B cell (primary cell): ENCODE measurements around the gene FRYL. TPM values are rescaled to one million over a fixed set of nuclear protein-coding genes. Genes with fewer than 3 reads are reported as not detected.

Experiments used
- ATAC-seq: fragments of 200-7000 bp; cut with Tn5 transposase; one replicate; pipeline ENCODE4 v1.10.0; 2021; ENCODE audit warnings: low read depth, mild to moderate bottlenecking, moderate number of reproducible peaks, moderate library complexity
- CTCF ChIA-PET: fragments of 350-600 bp; sonication (Branson Sonifier 250); formaldehyde crosslinking; loops from one replicate; lab custom pipeline; 2021; ENCODE audit warnings: antibody characterized with exemption, inconsistent platforms; lab: Charles Lee
- POLR2A ChIA-PET: fragments of 350-600 bp; sonication (Branson Sonifier 250); formaldehyde crosslinking; loops from one replicate; lab custom pipeline; 2021; ENCODE audit warnings: antibody characterized with exemption; lab: Charles Lee
- DNase-seq: peaks from one replicate; pipeline ENCODE4 v3.0.0; 2013
- H2AFZ ChIP-seq: 2 replicates; pipeline ENCODE4 v1.6.1; 2012; ENCODE audit warnings: mild to moderate bottlenecking, low read depth, low read length; ENCODE audit not compliant: insufficient read depth, poor library complexity, severe bottlenecking
- H3K27ac ChIP-seq, 2 donors: 1 replicate in 1 of 2; 2 replicates in 1 of 2; pipeline ENCODE4 v1.5.1; 2012 to 2013; ENCODE audit warnings: low read length in 2 of 2, mild to moderate bottlenecking in 2 of 2, moderate library complexity in 1 of 2
- H3K27me3 ChIP-seq, 4 experiments: fragments of 200-600 bp in 1 of 4; sonication (generic) in 1 of 4; replicated peaks in 1 of 4; 1 replicate in 2 of 4; 2 replicates in 2 of 4; pipeline versions ENCODE4 v1.6.1 to v1.7.0; 2013 to 2016; ENCODE audit warnings: low read length in 3 of 4, mild to moderate bottlenecking in 2 of 4, mixed read lengths in 1 of 4, moderate library complexity in 1 of 4; ENCODE audit not compliant: insufficient read depth in 4 of 4, control insufficient read depth in 3 of 4; ENCODE audit errors: control extremely low read depth in 1 of 4
- H3K36me3 ChIP-seq, 2 experiments: replicated peaks in 1 of 2; 1 replicate in 1 of 2; 2 replicates in 1 of 2; pipeline versions ENCODE4 v1.6.1 to v1.7.1; 2013; ENCODE audit warnings: low read length in 1 of 2; ENCODE audit not compliant: insufficient read depth in 2 of 2, control insufficient read depth in 1 of 2; ENCODE audit errors: control extremely low read depth in 1 of 2, extremely low read depth in 1 of 2
- H3K4me1 ChIP-seq, 2 donors: fragments of 200-600 bp in 1 of 2; sonication (generic) in 1 of 2; 1 replicate in 1 of 2; 2 replicates in 1 of 2; pipeline versions ENCODE4 v1.5.1 to v1.6.1; 2013 to 2017; ENCODE audit warnings: low read length in 2 of 2; ENCODE audit not compliant: control insufficient read depth in 2 of 2, insufficient read depth in 2 of 2
- H3K4me2 ChIP-seq: replicated peaks from 2 replicates; pipeline ENCODE3; 2012; ENCODE audit warnings: mild to moderate bottlenecking, low read depth, low read length; ENCODE audit not compliant: poor library complexity, severe bottlenecking
- H3K4me3 ChIP-seq, 5 experiments: fragments of 200-600 bp in 1 of 5; sonication (generic) in 1 of 5; 1 replicate in 3 of 5; 2 replicates in 2 of 5; pipeline versions ENCODE4 v1.5.1 to v1.7.0; 2011 to 2016; ENCODE audit warnings: low read length in 4 of 5, mild to moderate bottlenecking in 4 of 5, low read depth in 2 of 5, control low read depth in 1 of 5, moderate library complexity in 1 of 5; ENCODE audit not compliant: insufficient read depth in 1 of 5; ENCODE audit errors: control extremely low read depth in 1 of 5, extremely low read depth in 1 of 5
- H3K79me2 ChIP-seq: fragments of 200-600 bp; sonication (generic); one replicate; pipeline ENCODE4 v1.6.0; 2016; ENCODE audit warnings: low read length; ENCODE audit not compliant: control insufficient read depth, insufficient read depth
- H3K9ac ChIP-seq: fragments of 200-600 bp; sonication (generic); 2 replicates; pipeline ENCODE4 v1.6.1; 2017; ENCODE audit warnings: mild to moderate bottlenecking, low read length, moderate library complexity
- H3K9me3 ChIP-seq, 3 donors: one replicate each; pipeline versions ENCODE4 v1.6.1 to v1.7.1; 2013; ENCODE audit warnings: low read length in 2 of 3; ENCODE audit not compliant: control insufficient read depth in 2 of 3, insufficient read depth in 1 of 3; ENCODE audit errors: control extremely low read depth in 1 of 3
- H4K20me1 ChIP-seq: 2 replicates; pipeline ENCODE4 v1.6.0; 2012; ENCODE audit warnings: mild to moderate bottlenecking, low read length; ENCODE audit not compliant: insufficient read depth, control insufficient read depth, poor library complexity, severe bottlenecking
- H3K27ac Mint-ChIP-seq: one replicate; pipeline ENCODE4 v1.8.0; 2021; ENCODE audit warnings: mixed read lengths
- H3K27me3 Mint-ChIP-seq: one replicate; pipeline ENCODE4 v1.8.0; 2021; ENCODE audit warnings: mixed read lengths
- H3K4me1 Mint-ChIP-seq: one replicate; pipeline ENCODE4 v1.8.0; 2021; ENCODE audit warnings: mixed read lengths
- H3K4me3 Mint-ChIP-seq: one replicate; pipeline ENCODE4 v1.8.0; 2021; ENCODE audit warnings: mixed read lengths
- H3K9me3 Mint-ChIP-seq: one replicate; pipeline ENCODE4 v1.8.0; 2022; ENCODE audit warnings: mixed read lengths; ENCODE audit not compliant: insufficient read depth
- EZH2 ChIP-seq: IDR thresholded peaks from 2 replicates; pipeline ENCODE4 v1.6.1; 2012; ENCODE audit warnings: borderline replicate concordance, low read depth, mild to moderate bottlenecking, moderate library complexity, low read length; ENCODE audit not compliant: insufficient read depth, poor library complexity, severe bottlenecking
- WGBS: methylation state at CpG from one replicate; pipeline ENCODE4 v1.1.5; 2013; ENCODE audit warnings: missing lambda C conversion rate; ENCODE audit not compliant: insufficient coverage; 5-methylcytosine and 5-hydroxymethylcytosine counted together
- intact Hi-C: fragments of 100-400 bp; cut with micrococcal nuclease; formaldehyde crosslinking; loops from one replicate; pipeline ENCODE4 v1.10.0; 2022
- polyA plus RNA-seq: library from polyadenylated mRNA; depleted of rRNA; stranded (reverse); fragments of >200 nt; gene quantifications from 2 replicates; pipeline ENCODE4 v1.2.3, GENCODE V29; 2012
- total RNA-seq, 2 donors: library from RNA; stranded (reverse); fragments of 120-200 nt in 1 of 2; gene quantifications; 1 replicate in 1 of 2; 2 replicates in 1 of 2; pipeline versions ENCODE4 v1.2.3 to v1.2.4, GENCODE V29; 2013 to 2022
- TF ChIP-seq, protein P1 (sequence below): fragments of 200-600 bp; IDR thresholded peaks from one replicate; pipeline ENCODE4 v1.8.0; 2022; ENCODE audit warnings: antibody characterized with exemption, mild to moderate bottlenecking

The FRYL gene
- total and polyA plus RNA-seq, 2 donors (not counting 1 experiment from before 2014, with no cell fraction given) = 15.5 to 138 TPM

DNA sequence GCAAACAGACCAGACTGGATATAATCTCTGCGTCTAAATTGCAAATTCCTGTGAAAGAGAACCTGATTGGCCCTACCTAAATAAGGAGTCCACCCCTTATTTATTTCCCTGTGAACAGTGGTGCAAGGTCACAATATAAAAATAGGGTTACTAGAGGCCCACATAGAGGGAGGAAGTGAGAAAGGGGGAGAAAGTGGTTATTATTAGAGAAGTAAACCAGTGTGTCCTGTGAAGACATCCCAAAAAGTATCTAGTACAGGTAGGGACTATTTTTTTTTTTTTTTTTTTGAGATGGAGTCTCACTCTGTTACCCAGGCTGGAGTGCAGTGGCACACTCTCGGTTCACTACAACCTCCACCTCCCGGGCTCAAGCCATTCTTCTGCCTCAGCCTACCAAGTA, 15.0 kb upstream of the FRYL start:
- WGBS = no CpG with 5 or more reads among the region's 3 CpGs
- ATAC-seq = no peak
- H3K4me2 ChIP-seq = peak overlapping the region; percentile 47
- intact Hi-C loops = no loop called here
- no peaks in the 10 kb centered on the region for H3K79me2 ChIP-seq
- Mint-ChIP-seq H3K4me3 (no peak overlapping the region), H3K4me1 (peaks cover 30% of the 10 kb centered on the region), H3K27ac (no peak overlapping the region), H3K9me3 (no peaks in the 10 kb centered on the region), H3K27me3 (no peaks in the 10 kb centered on the region)
- peaks cover 24 to 31% of the 10 kb centered on the region in 2 donors for H3K4me1 ChIP-seq
- H3K9me3 ChIP-seq = no peaks in the 10 kb centered on the region
- no peak for TF ChIP-seq EZH2
- TF ChIP-seq, protein P1, sequence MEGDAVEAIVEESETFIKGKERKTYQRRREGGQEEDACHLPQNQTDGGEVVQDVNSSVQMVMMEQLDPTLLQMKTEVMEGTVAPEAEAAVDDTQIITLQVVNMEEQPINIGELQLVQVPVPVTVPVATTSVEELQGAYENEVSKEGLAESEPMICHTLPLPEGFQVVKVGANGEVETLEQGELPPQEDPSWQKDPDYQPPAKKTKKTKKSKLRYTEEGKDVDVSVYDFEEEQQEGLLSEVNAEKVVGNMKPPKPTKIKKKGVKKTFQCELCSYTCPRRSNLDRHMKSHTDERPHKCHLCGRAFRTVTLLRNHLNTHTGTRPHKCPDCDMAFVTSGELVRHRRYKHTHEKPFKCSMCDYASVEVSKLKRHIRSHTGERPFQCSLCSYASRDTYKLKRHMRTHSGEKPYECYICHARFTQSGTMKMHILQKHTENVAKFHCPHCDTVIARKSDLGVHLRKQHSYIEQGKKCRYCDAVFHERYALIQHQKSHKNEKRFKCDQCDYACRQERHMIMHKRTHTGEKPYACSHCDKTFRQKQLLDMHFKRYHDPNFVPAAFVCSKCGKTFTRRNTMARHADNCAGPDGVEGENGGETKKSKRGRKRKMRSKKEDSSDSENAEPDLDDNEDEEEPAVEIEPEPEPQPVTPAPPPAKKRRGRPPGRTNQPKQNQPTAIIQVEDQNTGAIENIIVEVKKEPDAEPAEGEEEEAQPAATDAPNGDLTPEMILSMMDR = no peak
- no peak for DNase-seq
- CTCF ChIA-PET = no interaction called here
- H3K4me3 ChIP-seq = no peak overlapping the region
- H3K36me3 ChIP-seq = no peaks in the 10 kb centered on the region
- H3K27ac ChIP-seq = no peak overlapping the region
- H3K9ac ChIP-seq = peak overlapping the region; percentile 11
- H3K27me3 ChIP-seq = no peaks in the 10 kb centered on the region
- H4K20me1 ChIP-seq = no peaks in the 10 kb centered on the region
- POLR2A ChIA-PET = interaction anchor here (0.7 kb wide), 1 partner anchor 22 kb away, joined by 5 read pairs; no protein-coding TSS in a partner anchor
- H2AFZ ChIP-seq = peak overlapping the region; percentile 27

DNA sequence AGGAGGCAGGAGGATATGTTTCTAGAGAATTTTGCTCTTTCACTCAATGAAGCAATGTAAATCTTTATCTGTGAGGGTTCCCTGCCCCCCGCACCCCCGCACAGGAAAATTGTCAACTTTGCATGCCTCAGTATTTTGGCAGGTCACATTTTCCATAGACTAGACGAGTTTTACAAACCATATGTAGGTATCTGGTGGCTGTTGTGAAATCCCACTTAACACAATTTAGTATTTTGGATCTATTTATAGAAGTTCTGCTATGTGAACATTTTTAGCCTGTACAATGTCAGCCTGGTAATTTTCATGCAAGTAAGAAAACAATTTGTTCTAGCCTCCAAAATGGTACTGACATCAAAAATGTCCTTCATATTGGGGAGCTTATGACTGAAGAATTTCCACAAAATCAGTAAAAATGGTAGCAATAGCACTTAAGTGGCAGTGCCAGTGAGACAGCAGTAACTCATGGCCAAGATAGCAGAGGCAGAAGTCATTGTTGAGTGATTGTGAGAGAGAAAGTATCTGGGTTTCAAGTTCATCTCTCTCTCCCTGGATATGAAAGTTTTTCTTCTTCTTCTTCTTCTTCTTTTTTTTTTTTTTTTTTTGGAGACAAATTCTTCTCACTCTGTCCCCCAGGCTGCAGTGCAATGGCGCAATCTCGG, 12.4 kb upstream of the FRYL start:
- ChIA-PET CTCF (no interaction called here), POLR2A (interaction anchor here (0.7 kb wide), 1 partner anchor 11 kb away, joined by 7 read pairs; no protein-coding TSS in a partner anchor)
- WGBS = no CpG with 5 or more reads among the region's 5 CpGs
- Mint-ChIP-seq H3K4me1 (peaks cover 30% of the 10 kb centered on the region), H3K27me3 (no peaks in the 10 kb centered on the region), H3K4me3 (no peak overlapping the region), H3K9me3 (no peaks in the 10 kb centered on the region), H3K27ac (peak overlapping the region; percentile 50)
- no peaks in the 10 kb centered on the region for H3K27me3 ChIP-seq
- ATAC-seq (no peak), DNase-seq (no peak)
- H3K4me2 ChIP-seq = peak overlapping the region; percentile 32
- peaks cover 24 to 31% of the 10 kb centered on the region in 2 donors for H3K4me1 ChIP-seq
- no peak overlapping the region for H3K9ac ChIP-seq
- H3K27ac ChIP-seq = no peak overlapping the region
- intact Hi-C loops = no loop called here
- H3K4me3 ChIP-seq = no peak overlapping the region
- no peaks in the 10 kb centered on the region for H3K79me2 ChIP-seq
- no peaks in the 10 kb centered on the region for H3K9me3 ChIP-seq
- no peaks in the 10 kb centered on the region for H4K20me1 ChIP-seq
- H2AFZ ChIP-seq = no peak overlapping the region
- no peaks in the 10 kb centered on the region for H3K36me3 ChIP-seq
- TF ChIP-seq, protein P1 = no peak
- TF ChIP-seq EZH2 = no peak
